GM21717 (cell line): Measurements from ENCODE around the gene PTPRK.
A peak's percentile ranks its signal among the peaks of the same experiment; 100 is the strongest.

Experiments
- ATAC-seq: cut with Tn5 transposase; IDR thresholded peaks from one replicate; pipeline ENCODE4 v1.9.1; 2021; ENCODE audit warnings: mild to moderate bottlenecking, moderate library complexity; ENCODE audit not compliant: unreplicated experiment

Gene PTPRK

GRCh38 chr6:128099571-128100197 is 420.7 kb downstream of the PTPRK start:
- ATAC-seq = no peak

- ATAC-seq = peak; percentile 49
Observed at GRCh38 chr6:128098000-128098581, 422.3 kb downstream of the PTPRK start.

- no peak for ATAC-seq
Observed at GRCh38 chr6:128097009-128097408, 423.4 kb downstream of the PTPRK start.

- ATAC-seq = no peak
Observed at GRCh38 chr6:128095362-128095761, 425.0 kb downstream of the PTPRK start.

GRCh38 chr6:128079021-128079420 is 441.4 kb downstream of the PTPRK start:
- ATAC-seq = no peak

GRCh38 chr6:128078276-128078675 is 442.1 kb downstream of the PTPRK start:
- peak; percentile 95 for ATAC-seq

GRCh38 chr6:128076843-128077242 is 443.6 kb downstream of the PTPRK start:
- ATAC-seq = no peak

GRCh38 chr6:128074567-128074966 is 445.8 kb downstream of the PTPRK start:
- no peak for ATAC-seq

DNA sequence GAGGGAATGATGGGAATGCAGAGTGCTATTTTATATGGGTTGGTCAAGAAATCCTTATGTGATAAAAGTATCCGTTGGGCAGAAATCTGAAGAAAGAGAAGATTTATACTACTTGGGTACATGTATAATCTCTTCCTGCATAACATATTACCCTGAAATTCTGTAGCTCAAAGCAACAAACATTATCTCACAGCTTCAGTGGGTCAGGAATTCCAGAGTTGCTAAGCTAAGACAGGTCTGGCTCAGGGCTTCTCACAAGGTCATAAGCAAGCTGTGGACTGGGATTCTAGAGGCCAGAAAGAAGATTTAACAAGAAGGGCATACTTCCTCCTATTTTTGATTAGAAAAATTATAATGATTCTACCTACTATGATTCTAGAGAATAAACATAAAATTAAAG is 447.0 kb downstream of the PTPRK start:
- no peak for ATAC-seq

GRCh38 chr6:128071212-128071611 is 449.2 kb downstream of the PTPRK start:
- ATAC-seq = peak; percentile 96

DNA sequence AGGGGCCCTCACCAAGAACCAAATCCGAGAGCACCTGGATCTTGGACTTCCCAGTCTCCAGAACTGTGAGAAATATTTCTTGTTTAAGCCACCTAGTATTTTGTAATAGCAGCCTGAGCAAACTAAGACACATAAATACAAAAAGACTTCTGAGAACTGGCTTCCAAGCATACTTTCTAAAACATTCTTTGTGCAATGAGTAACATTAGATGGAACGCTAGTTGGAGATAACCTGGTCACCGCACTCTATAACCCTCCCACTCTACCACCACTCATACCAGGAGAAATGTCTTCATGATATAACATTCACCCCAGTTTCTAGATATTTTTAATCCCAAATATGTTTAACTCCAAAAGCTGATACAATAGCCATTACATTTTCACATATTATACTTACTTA is 450.0 kb downstream of the PTPRK start:
- ATAC-seq = no peak

DNA sequence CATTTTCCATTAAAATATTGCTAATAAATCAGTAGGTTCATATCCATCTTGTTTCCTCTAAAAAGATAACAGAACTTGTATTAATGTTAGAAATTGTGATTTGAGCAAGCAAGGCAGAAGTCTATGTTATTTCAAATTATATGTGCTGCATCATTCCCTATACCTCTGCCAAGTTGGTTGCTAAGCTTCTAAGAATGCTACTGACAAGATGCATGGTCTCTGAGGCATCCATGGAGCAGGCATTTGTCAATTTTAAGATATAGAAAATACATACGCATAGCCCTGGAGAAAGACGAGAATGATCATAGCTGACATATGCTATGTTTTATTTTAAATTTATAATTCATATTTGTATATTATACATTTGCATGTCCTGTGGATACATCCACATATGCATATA is 451.2 kb downstream of the PTPRK start:
- ATAC-seq = no peak

DNA sequence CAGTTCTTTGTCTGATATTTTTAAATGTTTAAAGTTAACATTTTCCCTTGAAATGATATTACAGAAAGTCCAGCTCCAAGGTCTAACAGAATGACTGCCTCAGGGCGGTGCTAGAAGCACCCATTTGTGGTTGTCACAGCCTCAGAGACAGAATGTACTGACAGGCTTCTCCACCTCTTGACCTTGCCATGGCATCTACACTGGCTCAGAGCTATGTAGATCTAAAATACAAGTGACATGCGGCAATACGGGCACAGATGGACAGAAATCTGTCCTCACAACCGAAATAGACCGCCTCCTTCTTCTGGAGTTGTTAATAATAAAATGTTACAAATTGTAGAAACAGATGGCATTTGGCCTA is 452.3 kb downstream of the PTPRK start:
- no peak for ATAC-seq

- no peak for ATAC-seq
Observed at GRCh38 chr6:128067446-128068118, 452.8 kb downstream of the PTPRK start.

DNA sequence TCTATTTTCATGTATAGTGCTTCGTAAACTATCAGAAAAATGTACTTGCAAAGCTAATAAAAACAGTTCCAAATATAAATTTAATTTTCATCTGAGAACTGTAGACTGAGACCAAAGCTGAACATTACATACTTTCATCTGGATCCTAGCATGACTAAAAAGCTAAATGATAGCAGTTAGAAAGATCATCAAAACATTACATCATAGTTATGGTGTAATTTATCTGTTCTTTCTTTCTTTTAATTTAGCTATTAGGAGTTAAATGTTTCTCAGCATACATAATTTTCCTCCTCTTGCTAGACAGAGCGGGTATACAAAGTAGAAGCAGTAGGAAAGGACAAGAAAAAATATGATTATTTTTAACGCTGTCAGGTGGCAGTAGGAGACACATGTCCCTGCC is 455.3 kb downstream of the PTPRK start:
- no peak for ATAC-seq

DNA sequence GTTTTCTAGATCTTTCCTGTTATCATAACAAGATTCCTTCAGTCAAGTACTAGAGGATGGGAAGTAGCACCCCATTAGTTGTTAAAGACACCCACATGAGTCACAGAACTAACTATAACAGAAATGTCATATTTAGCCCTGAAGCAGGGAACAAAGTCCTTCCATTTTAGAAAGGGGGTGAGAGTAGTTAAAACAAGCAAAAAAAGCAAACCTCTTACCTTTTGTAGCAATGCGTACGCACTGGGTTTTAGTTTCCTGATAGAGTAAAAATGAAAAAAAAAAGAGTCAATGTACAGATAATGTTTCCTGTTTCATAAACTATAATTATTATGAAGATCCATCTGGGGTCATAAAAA is 455.9 kb downstream of the PTPRK start:
- ATAC-seq = no peak

DNA sequence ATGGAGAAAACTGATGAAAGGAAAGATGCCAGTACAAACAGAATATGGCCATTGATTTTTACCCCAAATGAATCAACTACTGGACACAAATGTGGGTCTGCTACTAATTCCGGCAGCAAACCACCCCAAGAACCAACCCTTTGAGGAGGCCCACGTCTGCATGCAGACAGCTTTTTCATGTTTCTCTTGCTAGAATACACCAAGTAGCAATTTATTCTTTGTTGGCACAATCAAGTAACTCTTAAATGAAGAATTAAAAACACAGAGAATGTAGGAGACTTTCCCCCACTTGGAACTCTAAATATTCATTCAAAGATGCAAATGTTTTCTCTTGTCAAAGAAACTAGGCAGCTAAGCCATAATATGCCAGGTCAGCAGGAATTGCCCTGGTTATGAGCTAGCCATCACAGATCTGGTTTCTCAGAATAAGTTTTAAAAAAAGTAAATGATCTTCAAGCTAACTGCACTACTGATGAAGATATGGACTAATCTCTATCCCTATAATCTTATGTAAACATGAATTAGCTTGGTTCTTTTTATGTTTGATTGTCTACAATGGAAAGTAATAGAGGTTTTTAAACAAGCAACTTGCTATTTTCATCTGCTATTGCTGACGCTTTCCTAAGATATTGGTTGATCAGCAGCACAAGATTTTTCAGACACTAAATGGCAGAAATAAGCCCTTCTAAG is 456.4 kb downstream of the PTPRK start:
- ATAC-seq = no peak

DNA sequence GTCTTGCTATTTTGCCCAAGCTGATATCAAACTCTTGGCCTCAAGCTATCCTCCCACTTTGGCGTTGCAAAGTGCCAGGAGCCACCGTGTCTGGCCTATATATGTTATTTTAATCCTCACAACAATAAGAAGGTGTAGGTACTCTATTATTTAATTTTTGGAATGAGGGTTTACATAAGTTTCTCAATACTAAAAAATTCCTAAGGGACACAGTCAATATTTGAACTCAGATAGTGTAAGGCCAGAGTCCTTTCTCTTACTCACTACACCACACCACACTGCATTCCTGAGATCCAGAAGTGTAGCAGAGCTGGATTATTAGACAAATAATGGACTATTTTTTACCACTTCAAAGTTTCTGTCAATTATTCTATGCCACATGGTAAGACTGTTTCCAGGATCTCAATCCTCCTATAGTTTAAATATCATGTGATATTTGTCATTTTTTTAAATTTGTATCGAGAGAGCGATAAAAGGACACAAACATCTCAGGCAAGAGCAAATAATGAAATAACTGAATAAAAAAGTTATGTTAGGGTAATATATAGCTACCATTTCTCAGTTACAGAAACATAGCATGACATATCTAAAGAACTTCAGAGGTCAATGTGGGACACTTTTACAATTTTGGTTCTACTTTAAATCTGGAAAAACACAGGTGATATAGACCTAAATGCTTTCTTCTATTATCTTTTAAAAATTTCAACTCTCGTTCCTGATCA is 457.4 kb downstream of the PTPRK start:
- ATAC-seq = no peak

DNA sequence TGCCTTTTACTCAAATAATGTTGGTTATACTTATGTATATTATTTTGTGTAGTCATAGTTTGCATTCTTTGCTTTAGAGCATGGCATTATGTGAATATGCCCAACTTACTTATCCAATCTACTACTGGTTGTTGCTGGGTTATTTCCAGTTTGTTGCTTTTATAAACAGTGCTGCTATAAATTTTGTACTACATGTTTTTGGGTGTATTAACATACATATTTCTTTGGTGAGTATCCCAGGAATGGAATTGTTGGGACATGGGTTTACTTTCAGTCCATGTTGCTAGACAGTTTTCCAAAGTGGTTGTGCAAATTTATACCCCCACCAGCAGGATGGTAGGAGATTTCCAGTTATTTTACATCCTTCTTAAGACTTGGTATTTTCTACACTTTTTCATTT is 462.5 kb downstream of the PTPRK start:
- ATAC-seq = no peak

DNA sequence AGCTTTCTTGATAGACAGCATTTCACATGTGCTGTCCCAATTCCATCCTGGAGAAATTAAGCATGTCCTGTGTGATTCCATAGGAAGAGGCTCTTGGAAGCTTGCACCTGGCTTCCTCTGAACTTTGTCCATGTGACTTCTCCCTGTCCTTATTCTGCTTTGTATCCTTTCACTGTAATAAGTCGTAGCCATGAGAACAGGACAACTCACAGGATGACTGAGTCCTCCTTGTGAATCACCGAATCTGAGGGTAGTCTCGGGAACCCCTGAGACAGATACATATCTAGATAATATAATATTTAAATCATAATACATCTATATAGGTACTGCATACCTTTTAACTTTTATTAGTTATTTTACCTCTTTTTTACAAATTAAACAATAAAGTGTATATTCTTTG is 462.9 kb downstream of the PTPRK start:
- ATAC-seq = no peak

DNA sequence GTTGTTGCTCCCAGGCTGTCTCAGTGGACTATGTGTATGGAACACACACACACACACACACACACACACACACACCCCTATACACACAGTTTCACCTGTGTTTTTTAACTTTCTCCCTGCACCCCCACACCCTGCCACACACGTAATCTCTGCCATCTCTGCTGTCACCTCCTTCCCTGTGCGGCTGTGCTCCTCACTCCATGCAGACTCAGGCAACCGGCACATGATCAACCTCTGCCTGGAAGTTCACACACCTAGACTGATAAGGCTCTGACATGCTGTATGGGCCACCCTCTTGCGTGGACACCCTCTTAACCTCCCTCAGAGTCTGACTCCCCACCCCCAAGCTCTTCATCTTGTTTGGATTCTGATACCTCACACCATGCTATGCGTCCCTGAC is 467.3 kb downstream of the PTPRK start:
- ATAC-seq = no peak
